HepG2 (cell line): ENCODE data around the gene SAPCD1. TPM values are rescaled to one million over a fixed set of nuclear protein-coding genes. Genes with fewer than 3 reads are reported as not detected.

Experiments used
- ATAC-seq: fragments of 200-7000 bp; cut with Tn5 transposase; 3 replicates; pipeline ENCODE4 v1.9.1; 2020; ENCODE audit warnings: mild to moderate bottlenecking, moderate library complexity
- BruUV-seq: library from RNA; stranded (reverse); fragments of 400-500 nt; replicated peaks from 2 replicates; lab custom pipeline; 2021; lab: Mats Ljungman, UMichigan
- CTCF ChIA-PET: fragments of 300-600 bp; formaldehyde crosslinking; extraction: SDS; loops from one replicate; lab custom pipeline; 2021; ENCODE audit warnings: low total read pairs, inconsistent platforms, low intra/inter-chr PET ratio; lab: Yijun Ruan, JAX
- POLR2A ChIA-PET: fragments of 350-600 bp; sonication (Branson Sonifier 250); formaldehyde crosslinking; loops from one replicate; lab custom pipeline; 2020; ENCODE audit warnings: antibody characterized with exemption, inconsistent platforms; lab: Yijun Ruan, JAX
- DNase-seq: peaks from one replicate; pipeline ENCODE4 v3.0.0-alpha.2; 2015; ENCODE audit warnings: low spot score
- FAIRE-seq: peaks from 3 replicates; lab custom pipeline; 2011; peaks lifted over from hg19 to GRCh38; lab: Jason Lieb, UNC
- H2AFZ ChIP-seq: one replicate; pipeline ENCODE4 v1.6.1; 2011; ENCODE audit warnings: low read length, inconsistent platforms
- H3K27ac ChIP-seq: fragments of 300-600 bp; 3 replicates; pipeline ENCODE4 v1.8.0; 2011; ENCODE audit warnings: mixed run types, mild to moderate bottlenecking, mixed read lengths, low read length, inconsistent platforms; ENCODE audit not compliant: insufficient read depth; ENCODE audit errors: extremely low read length
- H3K27me3 ChIP-seq, 2 experiments: fragments of 200-600 bp in 1 of 2; 2 replicates in 1 of 2; 3 replicates in 1 of 2; pipeline versions ENCODE4 v1.6.0 to v1.8.0; 2011; ENCODE audit warnings: low read length in 2 of 2, mild to moderate bottlenecking in 2 of 2, moderate library complexity in 2 of 2, inconsistent platforms in 1 of 2; ENCODE audit not compliant: insufficient read depth in 2 of 2, control insufficient read depth in 1 of 2
- H3K36me3 ChIP-seq, 2 experiments: fragments of 200-600 bp in 1 of 2; replicated peaks in 1 of 2; 2 replicates in 1 of 2; 3 replicates in 1 of 2; pipeline versions ENCODE4 v1.5.1 to v1.8.0; 2011; ENCODE audit warnings: low read length in 2 of 2, inconsistent platforms in 1 of 2; ENCODE audit not compliant: insufficient read depth in 2 of 2, control insufficient read depth in 1 of 2
- H3K4me1 ChIP-seq: 2 replicates; pipeline ENCODE4 v1.5.1; 2012; ENCODE audit warnings: low read length, inconsistent platforms; ENCODE audit not compliant: insufficient read depth
- H3K4me2 ChIP-seq: 2 replicates; pipeline ENCODE4 v1.6.0; 2011; ENCODE audit warnings: low read depth, low read length, inconsistent platforms
- H3K4me3 ChIP-seq, 3 experiments: fragments of 200-600 bp in 1 of 3; sonication (generic), shearing (Covaris generic) in 1 of 3; replicated peaks in 1 of 3; 2 replicates each; pipeline ENCODE4 v1.5.1; 2011 to 2016; ENCODE audit warnings: low read length in 3 of 3, inconsistent platforms in 2 of 3, low read depth in 2 of 3, mild to moderate bottlenecking in 2 of 3, control low read depth in 1 of 3, mixed read lengths in 1 of 3; ENCODE audit not compliant: insufficient read depth in 1 of 3
- H3K79me2 ChIP-seq: one replicate; pipeline ENCODE4 v1.6.1; 2011; ENCODE audit warnings: low read length, inconsistent platforms; ENCODE audit not compliant: insufficient read depth
- H3K9ac ChIP-seq: 2 replicates; pipeline ENCODE4 v1.6.0; 2011; ENCODE audit warnings: mild to moderate bottlenecking, low read depth, low read length, inconsistent platforms; ENCODE audit not compliant: insufficient read depth
- H3K9me3 ChIP-seq: 2 replicates; pipeline ENCODE4 v1.5.1; 2012; ENCODE audit warnings: mild to moderate bottlenecking, low read length
- H4K20me1 ChIP-seq: 2 replicates; pipeline ENCODE4 v1.6.0; 2011; ENCODE audit warnings: inconsistent platforms, mild to moderate bottlenecking, low read length, moderate library complexity; ENCODE audit not compliant: insufficient read depth
- FOXP1 ChIP-seq, 2 experiments: fragments of 450-650 bp in 1 of 2; IDR thresholded peaks; 2 replicates each; pipeline ENCODE4 v1.6.1; 2017 to 2018; ENCODE audit warnings: antibody characterized with exemption in 1 of 2
- GATA4 ChIP-seq: sonication (generic); IDR thresholded peaks from 2 replicates; pipeline ENCODE4 v1.6.1; 2016; ENCODE audit warnings: antibody characterized with exemption, low read depth, borderline replicate concordance
- NR2F6 ChIP-seq, 2 experiments: IDR thresholded peaks; 2 replicates each; pipeline ENCODE4 v1.6.1; 2016; ENCODE audit warnings: antibody characterized with exemption in 1 of 2, mild to moderate bottlenecking in 1 of 2
- ZNF598 ChIP-seq: sonication (generic); formaldehyde crosslinking; IDR thresholded peaks from 2 replicates; pipeline ENCODE4 v1.5.1; 2020; ENCODE audit warnings: mild to moderate bottlenecking, missing genetic modification reagents, borderline replicate concordance
- WGBS: methylation state at CpG from one replicate; pipeline ENCODE4 v1.1.6; 2017; ENCODE audit warnings: low lambda C conversion rate; 5-methylcytosine and 5-hydroxymethylcytosine counted together
- in situ Hi-C: cut with HindIII; loops from 2 replicates; pipeline ENCODE4 v1.10.0; 2017; ENCODE audit warnings: low pct_unique_long_range_greater_than_20kb; ENCODE audit not compliant: extremely low pct_ligation_motif_present
- intact Hi-C: fragments of 100-400 bp; cut with micrococcal nuclease; formaldehyde crosslinking; loops from one replicate; pipeline ENCODE4 v1.10.0; 2022; ENCODE audit not compliant: unreplicated experiment
- polyA plus RNA-seq, 8 experiments: library from polyadenylated mRNA; depleted of rRNA in 3 of 8; stranded (reverse) in 7 of 8; unstranded in 1 of 8; fragments of >200 nt; fragmentation: Illumina TruSeq in 4 of 8; extraction: Trizol in 4 of 8; gene quantifications; 2 replicates each; pipeline versions ENCODE4 v1.2.1 to v1.2.3, GENCODE V29; 2011 to 2016; ENCODE audit warnings: low read depth in 4 of 8, missing spikeins in 1 of 8, mixed read lengths in 1 of 8; ENCODE audit not compliant: insufficient read depth in 1 of 8
- total RNA-seq, 5 experiments: library from RNA; depleted of rRNA; stranded (reverse); fragments of >200 nt; fragmentation: Illumina TruSeq; extraction: Trizol; gene quantifications; 2 replicates each; pipeline ENCODE4 v1.2.3, GENCODE V29; 2016; ENCODE audit warnings: low read depth in 1 of 5
- TF ChIP-seq, protein P1 (sequence below): sonication (generic); formaldehyde crosslinking; IDR thresholded peaks from 2 replicates; pipeline ENCODE4 v1.4.0; 2020; ENCODE audit warnings: missing genetic modification reagents
- TF ChIP-seq, protein P2 (sequence below): sonication (generic); formaldehyde crosslinking; conservative IDR thresholded peaks from 2 replicates; pipeline ENCODE4 v1.8.1; 2023; ENCODE audit warnings: missing genetic modification reagents

The SAPCD1 gene
- total and polyA plus RNA-seq, 2 of the 13 experiments (the other 11 are each of a cell fraction or from before 2014, with no cell fraction given) = 2.5 to 3.9 TPM

DNA sequence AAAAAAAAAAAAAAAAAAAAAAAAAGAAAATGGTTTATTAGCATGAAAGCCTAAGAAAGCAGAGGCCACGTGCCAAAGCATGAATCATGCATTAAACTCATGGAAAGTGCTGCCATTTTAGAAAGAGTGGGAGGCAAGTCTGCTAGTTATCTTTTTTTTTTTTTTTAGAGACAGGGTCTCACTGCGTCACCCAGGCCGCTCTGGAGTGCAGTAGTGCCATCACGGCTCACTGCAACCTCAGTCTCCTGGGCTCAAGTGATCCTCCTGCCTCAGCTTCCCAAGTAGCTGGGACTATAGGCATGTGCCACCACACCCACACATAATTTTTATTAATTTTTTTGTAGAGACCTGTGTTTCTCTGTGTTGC, 9.5 kb downstream of the SAPCD1 start:
- Histone ChIP-seq H3K4me2 (no peak overlapping the region), H2AFZ (no peak overlapping the region), H3K27ac (no peak overlapping the region), H3K27me3 (no peaks in the 10 kb centered on the region), H4K20me1 (no peaks in the 10 kb centered on the region), H3K79me2 (no peaks in the 10 kb centered on the region), H3K4me3 (no peak overlapping the region), H3K4me1 (peaks cover 51% of the 10 kb centered on the region), H3K9ac (no peak overlapping the region), H3K9me3 (no peaks in the 10 kb centered on the region), H3K36me3 (no peaks in the 10 kb centered on the region)
- intact Hi-C loops (loop anchor here (1.0 to 10.0 kb wide), 3 partner anchors 58 to 153 kb away; partner anchors contain the start of genes C2 and NEU1), in situ Hi-C loops (loop anchor here (5.0 kb wide), 1 partner anchor 60 kb away; no protein-coding TSS in a partner anchor)
- POLR2A ChIA-PET = interaction anchor here (0.6 to 9.0 kb wide), 6 partner anchors 34 to 226 kb away, joined by 3 to 279 read pairs (median 34); partner anchors contain the start of genes ATP6V1G2, CLIC1, DDAH2 and HSPA1B
- ATAC-seq (no peak), FAIRE-seq (no peak), DNase-seq (no peak)
- TF ChIP-seq GATA4 (no peak), FOXP1 (IDR thresholded peaks at IDR 0.05) (no peak), FOXP1 (CRISPR knock-in tag; IDR thresholded peaks at IDR 0.05) (no peak), ZNF598 (CRISPR knock-in tag) (no peak)
- CTCF ChIA-PET = interaction anchor here (1.5 to 1.6 kb wide), 2 partner anchors 42 to 58 kb away, joined by 7 to 16 read pairs; partner anchors contain the start of gene DDAH2
- WGBS = 83% methylated on average over 4 of the region's 4 CpGs
- no TSS peak for BruUV-seq

DNA sequence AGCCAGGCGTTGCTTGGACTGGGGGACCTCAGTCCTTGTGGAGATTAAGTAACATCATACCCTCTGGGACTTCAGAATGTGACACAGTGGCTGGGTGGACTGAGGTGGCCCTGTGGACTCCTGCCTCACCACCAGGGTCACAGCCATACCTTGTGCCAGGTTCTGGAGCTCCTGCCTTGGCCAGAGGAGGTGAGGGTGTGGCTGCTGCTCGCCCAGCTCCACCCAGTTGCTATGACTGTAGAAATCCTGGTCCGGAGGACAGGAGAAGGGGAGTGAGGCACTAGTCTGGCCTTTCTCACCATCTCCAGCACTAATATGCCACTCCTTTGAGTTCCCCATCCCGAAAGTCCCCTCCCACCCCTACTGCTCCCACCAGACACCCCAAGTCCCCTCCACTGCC, 12.7 kb downstream of the SAPCD1 start:
- Histone ChIP-seq H3K27ac (no peak overlapping the region), H3K36me3 (peaks cover 7% of the 10 kb centered on the region in 2 experiments; a peak in 4 of 5 replicates), H3K4me1 (peaks cover 59% of the 10 kb centered on the region), H3K9ac (peak overlapping the region; percentile 62; the same call in 1 of the 2 replicates), H4K20me1 (no peaks in the 10 kb centered on the region), H3K9me3 (no peaks in the 10 kb centered on the region), H2AFZ (no peak overlapping the region), H3K4me2 (peak overlapping the region; percentile 88), H3K79me2 (no peaks in the 10 kb centered on the region), H3K4me3 (peak overlapping the region in 2 of 3 experiments; percentile 35 to 72; a peak in 4 of 6 replicates), H3K27me3 (no peaks in the 10 kb centered on the region)
- FAIRE-seq = peak; percentile 37
- intact Hi-C loops (loop anchor here (10.0 kb wide), 1 partner anchor 150 kb away; the partner anchor contains the start of gene C2), in situ Hi-C loops (no loop called here)
- WGBS = 28% methylated on average over 3 of the region's 4 CpGs
- TF ChIP-seq, protein P1, sequence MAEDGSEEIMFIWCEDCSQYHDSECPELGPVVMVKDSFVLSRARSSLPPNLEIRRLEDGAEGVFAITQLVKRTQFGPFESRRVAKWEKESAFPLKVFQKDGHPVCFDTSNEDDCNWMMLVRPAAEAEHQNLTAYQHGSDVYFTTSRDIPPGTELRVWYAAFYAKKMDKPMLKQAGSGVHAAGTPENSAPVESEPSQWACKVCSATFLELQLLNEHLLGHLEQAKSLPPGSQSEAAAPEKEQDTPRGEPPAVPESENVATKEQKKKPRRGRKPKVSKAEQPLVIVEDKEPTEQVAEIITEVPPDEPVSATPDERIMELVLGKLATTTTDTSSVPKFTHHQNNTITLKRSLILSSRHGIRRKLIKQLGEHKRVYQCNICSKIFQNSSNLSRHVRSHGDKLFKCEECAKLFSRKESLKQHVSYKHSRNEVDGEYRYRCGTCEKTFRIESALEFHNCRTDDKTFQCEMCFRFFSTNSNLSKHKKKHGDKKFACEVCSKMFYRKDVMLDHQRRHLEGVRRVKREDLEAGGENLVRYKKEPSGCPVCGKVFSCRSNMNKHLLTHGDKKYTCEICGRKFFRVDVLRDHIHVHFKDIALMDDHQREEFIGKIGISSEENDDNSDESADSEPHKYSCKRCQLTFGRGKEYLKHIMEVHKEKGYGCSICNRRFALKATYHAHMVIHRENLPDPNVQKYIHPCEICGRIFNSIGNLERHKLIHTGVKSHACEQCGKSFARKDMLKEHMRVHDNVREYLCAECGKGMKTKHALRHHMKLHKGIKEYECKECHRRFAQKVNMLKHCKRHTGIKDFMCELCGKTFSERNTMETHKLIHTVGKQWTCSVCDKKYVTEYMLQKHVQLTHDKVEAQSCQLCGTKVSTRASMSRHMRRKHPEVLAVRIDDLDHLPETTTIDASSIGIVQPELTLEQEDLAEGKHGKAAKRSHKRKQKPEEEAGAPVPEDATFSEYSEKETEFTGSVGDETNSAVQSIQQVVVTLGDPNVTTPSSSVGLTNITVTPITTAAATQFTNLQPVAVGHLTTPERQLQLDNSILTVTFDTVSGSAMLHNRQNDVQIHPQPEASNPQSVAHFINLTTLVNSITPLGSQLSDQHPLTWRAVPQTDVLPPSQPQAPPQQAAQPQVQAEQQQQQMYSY (CRISPR knock-in tag) = peak; percentile 79
- TF ChIP-seq, protein P2, sequence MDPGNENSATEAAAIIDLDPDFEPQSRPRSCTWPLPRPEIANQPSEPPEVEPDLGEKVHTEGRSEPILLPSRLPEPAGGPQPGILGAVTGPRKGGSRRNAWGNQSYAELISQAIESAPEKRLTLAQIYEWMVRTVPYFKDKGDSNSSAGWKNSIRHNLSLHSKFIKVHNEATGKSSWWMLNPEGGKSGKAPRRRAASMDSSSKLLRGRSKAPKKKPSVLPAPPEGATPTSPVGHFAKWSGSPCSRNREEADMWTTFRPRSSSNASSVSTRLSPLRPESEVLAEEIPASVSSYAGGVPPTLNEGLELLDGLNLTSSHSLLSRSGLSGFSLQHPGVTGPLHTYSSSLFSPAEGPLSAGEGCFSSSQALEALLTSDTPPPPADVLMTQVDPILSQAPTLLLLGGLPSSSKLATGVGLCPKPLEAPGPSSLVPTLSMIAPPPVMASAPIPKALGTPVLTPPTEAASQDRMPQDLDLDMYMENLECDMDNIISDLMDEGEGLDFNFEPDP (CRISPR knock-in tag) = peak; percentile 95
- no peak for TF ChIP-seq NR2F6 (IDR thresholded peaks at IDR 0.05)
- no peak for TF ChIP-seq NR2F6 (CRISPR knock-in tag; IDR thresholded peaks at IDR 0.05)
- DNase-seq = no peak
- ChIA-PET CTCF (no interaction called here), POLR2A (interaction anchor here (0.9 to 9.0 kb wide), 20 partner anchors 9 to 176 kb away, joined by 3 to 279 read pairs (median 6); partner anchors contain the start of genes ABHD16A, APOM, BAG6 and CLIC1)
- ATAC-seq = peak; percentile 30
- BruUV-seq = no TSS peak
